DOHH2 (cell line): ENCODE results near the gene CUL9.

ENCODE experiments used
- H3F3A ChIP-seq: fragments of 200-600 bp; sonication (generic), shearing (Covaris generic); 2 replicates; pipeline ENCODE4 v1.6.0; 2016; ENCODE audit warnings: antibody characterized with exemption, mild to moderate bottlenecking; ENCODE audit not compliant: control insufficient read depth, insufficient read depth
- H3K27ac ChIP-seq: fragments of 200-600 bp; sonication (generic); 2 replicates; pipeline ENCODE4 v1.5.1; 2014; ENCODE audit warnings: low read depth, mild to moderate bottlenecking, low read length, moderate library complexity
- H3K27me3 ChIP-seq: fragments of 200-600 bp; sonication (generic); 2 replicates; pipeline ENCODE4 v1.6.1; 2014; ENCODE audit warnings: mild to moderate bottlenecking, low read length, mixed read lengths; ENCODE audit not compliant: control insufficient read depth
- H3K36me3 ChIP-seq: fragments of 200-600 bp; sonication (generic); 2 replicates; pipeline ENCODE4 v1.6.1; 2014; ENCODE audit warnings: mild to moderate bottlenecking, low read length, moderate library complexity, mixed read lengths; ENCODE audit not compliant: control insufficient read depth
- H3K4me1 ChIP-seq: fragments of 200-600 bp; sonication (generic); 2 replicates; pipeline ENCODE4 v1.6.1; 2014; ENCODE audit warnings: mild to moderate bottlenecking, low read length, mixed read lengths; ENCODE audit not compliant: control insufficient read depth
- H3K4me2 ChIP-seq: fragments of 200-600 bp; sonication (generic); 2 replicates; pipeline ENCODE4 v1.6.0; 2014; ENCODE audit warnings: mild to moderate bottlenecking, low read length, moderate library complexity
- H3K4me3 ChIP-seq: fragments of 200-600 bp; sonication (generic); 2 replicates; pipeline ENCODE4 v1.5.1; 2014; ENCODE audit warnings: mild to moderate bottlenecking, low read length, mixed read lengths
- H3K79me2 ChIP-seq: fragments of 200-600 bp; sonication (generic); 2 replicates; pipeline ENCODE4 v1.6.1; 2014; ENCODE audit warnings: mild to moderate bottlenecking, low read length, mixed read lengths; ENCODE audit not compliant: control insufficient read depth
- H3K9me2 ChIP-seq: fragments of 200-600 bp; sonication (generic); replicated peaks from 2 replicates; pipeline ENCODE4 v1.6.1; 2014; ENCODE audit warnings: mild to moderate bottlenecking, low read length, mixed read lengths; ENCODE audit not compliant: control insufficient read depth
- H3K9me3 ChIP-seq: fragments of 200-600 bp; sonication (generic); 2 replicates; pipeline ENCODE4 v1.6.1; 2014; ENCODE audit warnings: antibody characterized with exemption, low read length, mixed read lengths; ENCODE audit not compliant: control insufficient read depth, insufficient read depth
- H4K20me1 ChIP-seq: fragments of 200-600 bp; sonication (generic); 2 replicates; pipeline ENCODE4 v1.6.0; 2014; ENCODE audit warnings: low read depth, mild to moderate bottlenecking, antibody characterized with exemption, low read length, moderate library complexity; ENCODE audit not compliant: control insufficient read depth, insufficient read depth
- EZH2phosphoT487 ChIP-seq: fragments of 200-600 bp; sonication (generic); IDR thresholded peaks from 2 replicates; pipeline ENCODE4 v1.6.1; 2017; ENCODE audit warnings: borderline replicate concordance, mild to moderate bottlenecking, antibody characterized with exemption, low read length, moderate library complexity, mixed read lengths
- TF ChIP-seq, protein P1 (sequence below): fragments of 200-600 bp; sonication (generic); IDR thresholded peaks from one replicate; pipeline ENCODE4 v1.5.1; 2014; ENCODE audit warnings: antibody characterized with exemption, mild to moderate bottlenecking, low read depth, low read length; ENCODE audit not compliant: poor library complexity, severe bottlenecking

The CUL9 gene

DNA sequence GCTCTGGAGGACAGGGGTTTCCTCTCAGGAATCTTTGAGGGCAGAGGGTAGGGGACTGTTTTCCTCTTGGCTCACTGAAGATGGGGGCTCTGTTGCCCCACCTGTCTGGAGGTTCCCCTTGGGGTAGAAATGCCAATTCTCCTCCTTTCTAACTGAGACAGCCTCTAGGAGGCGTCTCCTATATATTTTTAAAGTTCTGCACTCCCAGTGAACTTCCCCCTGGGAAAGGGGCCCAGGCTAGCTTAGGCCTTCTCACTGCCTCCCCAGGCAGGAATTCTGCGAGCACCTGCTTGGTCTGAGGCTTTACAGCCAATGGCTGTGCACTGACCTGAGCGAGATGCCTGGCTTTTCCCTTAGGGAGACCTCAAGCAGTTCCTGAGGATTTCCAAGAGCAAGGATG lies 35.7 kb upstream of the CUL9 start:
- Histone ChIP-seq H3K9me3 (no peaks in the 10 kb centered on the region), H3K27ac (no peak overlapping the region), H3F3A (no peaks in the 10 kb centered on the region), H3K4me2 (no peak overlapping the region), H3K4me1 (peaks cover 14% of the 10 kb centered on the region), H3K4me3 (no peak overlapping the region), H3K27me3 (peaks cover 9% of the 10 kb centered on the region; the same call in 1 of the 2 replicates), H3K9me2 (no peaks in the 10 kb centered on the region), H4K20me1 (no peaks in the 10 kb centered on the region), H3K36me3 (no peaks in the 10 kb centered on the region), H3K79me2 (no peaks in the 10 kb centered on the region)
- TF ChIP-seq EZH2phosphoT487, result no peak

DNA sequence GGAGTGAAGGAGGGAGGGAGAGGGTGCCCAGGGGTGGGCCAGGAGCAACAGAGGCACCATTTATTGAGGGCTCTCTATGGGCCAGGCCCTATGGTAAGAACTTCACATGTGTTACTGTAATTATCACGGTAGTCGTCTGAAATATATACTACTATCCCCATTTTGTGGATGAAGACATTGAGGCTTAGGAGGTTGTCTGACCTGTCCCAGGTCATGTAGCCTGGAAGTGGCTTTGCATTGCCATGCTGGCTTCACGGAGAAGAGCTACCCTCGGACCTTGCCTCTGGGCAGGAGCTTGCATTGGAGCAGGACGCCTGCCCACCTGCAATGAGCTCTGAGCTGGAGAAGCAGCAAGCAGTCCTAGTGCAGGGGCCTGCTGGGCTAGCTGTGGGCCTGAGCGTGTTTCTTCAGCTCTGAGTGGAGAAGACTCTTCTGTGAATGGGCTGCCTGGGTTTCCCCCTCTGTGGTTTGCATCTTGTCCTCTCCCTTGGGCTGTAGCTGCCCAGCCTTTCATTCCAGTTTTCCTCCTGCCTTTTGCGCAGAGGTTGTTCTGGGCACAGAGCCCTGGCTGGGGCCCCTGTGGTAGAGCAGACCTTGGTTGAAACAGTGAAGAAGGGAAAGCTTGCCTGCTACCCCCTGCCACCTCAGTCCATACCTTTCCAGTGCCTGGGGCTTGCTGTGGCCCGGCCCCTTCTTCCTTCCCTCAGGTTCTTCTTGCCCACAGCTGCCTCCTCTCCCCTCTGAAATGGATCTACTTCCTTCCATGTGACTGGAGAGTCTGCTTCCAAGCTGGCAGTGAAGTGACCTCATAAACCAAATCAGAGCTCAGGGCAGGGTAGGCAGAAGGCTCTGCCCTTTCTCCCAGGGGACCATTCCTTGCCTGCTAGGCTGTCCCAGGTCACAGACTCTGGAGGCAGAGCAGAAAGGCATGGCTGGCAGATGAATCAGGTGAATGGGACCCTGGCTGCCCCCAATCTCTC lies 35.0 kb upstream of the CUL9 start:
- Histone ChIP-seq H3K4me3 (no peak overlapping the region), H3K4me2 (no peak overlapping the region), H3F3A (no peaks in the 10 kb centered on the region), H3K9me3 (no peaks in the 10 kb centered on the region), H4K20me1 (no peaks in the 10 kb centered on the region), H3K27me3 (peaks cover 9% of the 10 kb centered on the region; the same call in 1 of the 2 replicates), H3K4me1 (peaks cover 13% of the 10 kb centered on the region), H3K27ac (no peak overlapping the region), H3K36me3 (no peaks in the 10 kb centered on the region), H3K79me2 (no peaks in the 10 kb centered on the region), H3K9me2 (no peaks in the 10 kb centered on the region)
- no peak for TF ChIP-seq EZH2phosphoT487
- TF ChIP-seq, protein P1, sequence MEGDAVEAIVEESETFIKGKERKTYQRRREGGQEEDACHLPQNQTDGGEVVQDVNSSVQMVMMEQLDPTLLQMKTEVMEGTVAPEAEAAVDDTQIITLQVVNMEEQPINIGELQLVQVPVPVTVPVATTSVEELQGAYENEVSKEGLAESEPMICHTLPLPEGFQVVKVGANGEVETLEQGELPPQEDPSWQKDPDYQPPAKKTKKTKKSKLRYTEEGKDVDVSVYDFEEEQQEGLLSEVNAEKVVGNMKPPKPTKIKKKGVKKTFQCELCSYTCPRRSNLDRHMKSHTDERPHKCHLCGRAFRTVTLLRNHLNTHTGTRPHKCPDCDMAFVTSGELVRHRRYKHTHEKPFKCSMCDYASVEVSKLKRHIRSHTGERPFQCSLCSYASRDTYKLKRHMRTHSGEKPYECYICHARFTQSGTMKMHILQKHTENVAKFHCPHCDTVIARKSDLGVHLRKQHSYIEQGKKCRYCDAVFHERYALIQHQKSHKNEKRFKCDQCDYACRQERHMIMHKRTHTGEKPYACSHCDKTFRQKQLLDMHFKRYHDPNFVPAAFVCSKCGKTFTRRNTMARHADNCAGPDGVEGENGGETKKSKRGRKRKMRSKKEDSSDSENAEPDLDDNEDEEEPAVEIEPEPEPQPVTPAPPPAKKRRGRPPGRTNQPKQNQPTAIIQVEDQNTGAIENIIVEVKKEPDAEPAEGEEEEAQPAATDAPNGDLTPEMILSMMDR, result no peak

DNA sequence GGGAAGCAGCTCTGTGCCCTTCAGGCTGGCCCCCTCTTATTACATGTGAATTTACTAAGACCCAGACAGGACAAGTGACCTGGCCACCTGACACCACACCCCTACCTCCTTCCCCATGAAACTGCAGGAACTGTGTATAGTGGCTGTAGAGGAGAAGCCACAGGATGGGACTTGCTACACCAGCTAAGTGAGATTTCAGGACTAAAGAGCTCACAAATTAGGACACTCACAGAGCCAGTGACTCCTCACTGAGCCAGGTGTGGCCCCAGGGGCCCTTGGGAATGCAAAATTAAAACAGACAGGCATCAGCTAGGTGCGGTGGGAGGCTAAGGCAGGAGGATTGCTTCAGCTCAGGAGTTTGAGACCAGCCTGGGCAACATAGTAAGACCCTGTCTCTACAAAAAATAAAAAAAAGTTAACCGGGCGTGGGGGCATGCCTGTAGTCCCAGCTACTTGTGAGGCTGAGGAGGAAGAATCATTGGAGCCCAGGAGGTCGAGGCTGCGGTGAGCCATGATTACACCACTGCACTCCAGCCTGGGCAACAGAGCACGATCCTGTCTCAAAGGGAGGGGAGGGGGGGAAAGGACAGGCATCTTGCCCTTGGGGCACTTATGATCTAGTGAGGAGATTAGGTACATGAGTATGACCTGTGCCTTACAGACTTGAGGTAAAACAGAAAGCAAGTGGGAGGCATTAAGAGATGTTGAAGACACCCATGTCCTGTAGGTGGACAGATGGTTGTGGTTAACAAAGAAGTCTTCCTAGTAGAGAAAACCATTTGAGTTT lies 34.1 kb upstream of the CUL9 start:
- Histone ChIP-seq H3K79me2 (no peaks in the 10 kb centered on the region), H3K4me1 (peaks cover 9% of the 10 kb centered on the region), H3K36me3 (no peaks in the 10 kb centered on the region), H4K20me1 (no peaks in the 10 kb centered on the region), H3K4me2 (no peak overlapping the region), H3K27me3 (peaks cover 9% of the 10 kb centered on the region; the same call in 1 of the 2 replicates), H3K27ac (no peak overlapping the region), H3F3A (no peaks in the 10 kb centered on the region), H3K9me2 (no peaks in the 10 kb centered on the region), H3K4me3 (no peak overlapping the region), H3K9me3 (no peaks in the 10 kb centered on the region)
- TF ChIP-seq, protein P1, result no peak
- no peak for TF ChIP-seq EZH2phosphoT487
